ENCODE data around the gene VSTM4.
A peak's percentile ranks its signal among the peaks of the same experiment; 100 is the strongest.

The VSTM4 gene

GRCh38 chr10:49161411-49161997, 46.2 kb upstream of the VSTM4 start:
- no peak for DNase-seq

GRCh38 chr10:49160814-49161213, 45.5 kb upstream of the VSTM4 start:
- Histone ChIP-seq H3K9me3 (ENCODE audit: severe bottlenecking) (no peaks in the 10 kb centered on the region), H3K4me3 (ENCODE audit: low read depth, low read length) (no peak overlapping the region), H3K27ac (no peak overlapping the region), H3K27me3 (ENCODE audit: insufficient read depth, low read depth, severe bottlenecking) (peaks cover 14% of the 10 kb centered on the region), H3K36me3 (no peaks in the 10 kb centered on the region)
- TF ChIP-seq CTCF (IDR thresholded peaks at IDR 0.05; ENCODE audit: low read depth, low read length): no peak
- no peak for DNase-seq

More at GRCh38 chr10:49161411-49161997, 46.2 kb upstream of the VSTM4 start:
- Histone ChIP-seq H3K36me3 (no peaks in the 10 kb centered on the region), H3K4me3 (ENCODE audit: low read depth, low read length) (no peak overlapping the region), H3K9me3 (ENCODE audit: severe bottlenecking) (no peaks in the 10 kb centered on the region), H3K27ac (no peak overlapping the region), H3K27me3 (ENCODE audit: insufficient read depth, low read depth, severe bottlenecking) (peaks cover 14% of the 10 kb centered on the region)
- TF ChIP-seq CTCF (IDR thresholded peaks at IDR 0.05; ENCODE audit: low read depth, low read length): 0 out of 2 replicates have a peak, but pooled peaks have one; percentile 10

- Histone ChIP-seq H3K9me3 (ENCODE audit: severe bottlenecking) (no peaks in the 10 kb centered on the region), H3K27me3 (ENCODE audit: insufficient read depth, low read depth, severe bottlenecking) (peaks cover 17% of the 10 kb centered on the region), H3K36me3 (no peaks in the 10 kb centered on the region), H3K4me3 (ENCODE audit: low read depth, low read length) (no peak overlapping the region), H3K27ac (no peak overlapping the region)
- DNase-seq: no peak
- TF ChIP-seq CTCF (IDR thresholded peaks at IDR 0.05; ENCODE audit: low read depth, low read length): no peak
These were observed 44.8 kb upstream of the VSTM4 start for GRCh38 chr10:49160110-49160509.

GRCh38 chr10:49158915-49159314, 43.6 kb upstream of the VSTM4 start:
- Histone ChIP-seq H3K27me3 (ENCODE audit: insufficient read depth, low read depth, severe bottlenecking) (peaks cover 11% of the 10 kb centered on the region), H3K4me3 (ENCODE audit: low read depth, low read length) (no peak overlapping the region), H3K27ac (no peak overlapping the region), H3K9me3 (ENCODE audit: severe bottlenecking) (no peaks in the 10 kb centered on the region), H3K36me3 (no peaks in the 10 kb centered on the region)
- TF ChIP-seq CTCF (IDR thresholded peaks at IDR 0.05; ENCODE audit: low read depth, low read length): no peak
- DNase-seq: no peak

- no peak for DNase-seq
- Histone ChIP-seq H3K27me3 (ENCODE audit: insufficient read depth, low read depth, severe bottlenecking) (peaks cover 15% of the 10 kb centered on the region), H3K36me3 (no peaks in the 10 kb centered on the region), H3K27ac (no peak overlapping the region), H3K9me3 (ENCODE audit: severe bottlenecking) (no peaks in the 10 kb centered on the region), H3K4me3 (ENCODE audit: low read depth, low read length) (no peak overlapping the region)
- no peak for TF ChIP-seq CTCF (IDR thresholded peaks at IDR 0.05; ENCODE audit: low read depth, low read length)
These were observed 43.1 kb upstream of the VSTM4 start for GRCh38 chr10:49158404-49158803.

GRCh38 chr10:49157229-49157628, 41.9 kb upstream of the VSTM4 start:
- Histone ChIP-seq H3K27ac (no peak overlapping the region), H3K4me3 (ENCODE audit: low read depth, low read length) (no peak overlapping the region), H3K9me3 (ENCODE audit: severe bottlenecking) (no peaks in the 10 kb centered on the region), H3K36me3 (no peaks in the 10 kb centered on the region), H3K27me3 (ENCODE audit: insufficient read depth, low read depth, severe bottlenecking) (peaks cover 17% of the 10 kb centered on the region)
- DNase-seq: no peak
- no peak for TF ChIP-seq CTCF (IDR thresholded peaks at IDR 0.05; ENCODE audit: low read depth, low read length)

Measured in WERI-Rb-1 (cell line).